IPS-18a (cell line): ENCODE results near the gene ZW10.
"Not testable (repeated sequence)": the region's sequence is repeated elsewhere in the genome, so short reads cannot be mapped to it uniquely, and the experiment has no call there.

ENCODE experiments used
- H3K27ac ChIP-seq: one replicate; pipeline ENCODE4 v1.5.1; 2013; ENCODE audit warnings: low read length
- H3K27me3 ChIP-seq: one replicate; pipeline ENCODE4 v1.6.1; 2013; ENCODE audit warnings: mild to moderate bottlenecking, low read length; ENCODE audit not compliant: control insufficient read depth, insufficient read depth
- H3K36me3 ChIP-seq: one replicate; pipeline ENCODE4 v1.6.1; 2013; ENCODE audit warnings: low read depth, low read length; ENCODE audit not compliant: control insufficient read depth
- H3K4me1 ChIP-seq: one replicate; pipeline ENCODE4 v1.6.1; 2013; ENCODE audit warnings: low read depth, low read length; ENCODE audit not compliant: control insufficient read depth
- H3K4me3 ChIP-seq: one replicate; pipeline ENCODE4 v1.5.1; 2013; ENCODE audit warnings: low read length
- H3K9ac ChIP-seq: one replicate; pipeline ENCODE4 v1.6.1; 2013; ENCODE audit warnings: mild to moderate bottlenecking, low read length, moderate library complexity
- H3K9me3 ChIP-seq: one replicate; pipeline ENCODE4 v1.6.1; 2013; ENCODE audit warnings: low read depth, low read length; ENCODE audit not compliant: control insufficient read depth

The ZW10 gene

GRCh38 chr11:113789016-113789415 is 15.5 kb upstream of the ZW10 start:
- not testable (repeated sequence) for H3K27me3 ChIP-seq

GRCh38 chr11:113782134-113782533 is 8.6 kb upstream of the ZW10 start:
- Histone ChIP-seq H3K36me3 (no peaks in the 10 kb centered on the region), H3K9ac (no peak overlapping the region), H3K4me3 (no peak overlapping the region), H3K27me3 (no peaks in the 10 kb centered on the region), H3K27ac (no peak overlapping the region), H3K4me1 (no peaks in the 10 kb centered on the region), H3K9me3 (no peaks in the 10 kb centered on the region)

More at GRCh38 chr11:113789016-113789415, 15.5 kb upstream of the ZW10 start:
- H3K4me1 ChIP-seq, H3K9me3 ChIP-seq, H3K36me3 ChIP-seq, H3K4me3 ChIP-seq, H3K27ac ChIP-seq, H3K9ac ChIP-seq: not testable (repeated sequence)

GRCh38 chr11:113781682-113782081 is 8.2 kb upstream of the ZW10 start:
- no peak overlapping the region for H3K27ac ChIP-seq
- no peaks in the 10 kb centered on the region for H3K9me3 ChIP-seq
- no peaks in the 10 kb centered on the region for H3K4me1 ChIP-seq
- H3K36me3 ChIP-seq = no peaks in the 10 kb centered on the region
- H3K4me3 ChIP-seq = no peak overlapping the region
- H3K27me3 ChIP-seq = no peaks in the 10 kb centered on the region
- H3K9ac ChIP-seq = no peak overlapping the region

- H3K27me3 ChIP-seq = peaks cover 12% of the 10 kb centered on the region
- no peak within 1 kb of the TSS for H3K27ac ChIP-seq
- H3K36me3 ChIP-seq = no peaks in the 10 kb centered on the region
- H3K9me3 ChIP-seq = no peaks in the 10 kb centered on the region
- no peak within 1 kb of the TSS for H3K9ac ChIP-seq
- H3K4me1 ChIP-seq = no peaks in the 10 kb centered on the region
- no peak within 1 kb of the TSS for H3K4me3 ChIP-seq
Observed at GRCh38 chr11:113779496-113779895, 6.0 kb upstream of the ZW10 start, which contains the start of gene CLDN25. TSS of gene CLDN25 (plus strand) at chr11:113779796. CDS start at chr11:113779796, 0 bp downstream.

GRCh38 chr11:113778111-113778910 is 4.8 kb upstream of the ZW10 start:
- no peaks in the 10 kb centered on the region for H3K4me1 ChIP-seq
- no peaks in the 10 kb centered on the region for H3K9me3 ChIP-seq
- peaks cover 12% of the 10 kb centered on the region for H3K27me3 ChIP-seq
- no peaks in the 10 kb centered on the region for H3K36me3 ChIP-seq
- no peak overlapping the region for H3K4me3 ChIP-seq
- no peak overlapping the region for H3K27ac ChIP-seq
- no peak overlapping the region for H3K9ac ChIP-seq

- H3K9ac ChIP-seq = peak overlapping the region; percentile 84
- H3K36me3 ChIP-seq = no peaks in the 10 kb centered on the region
- H3K27ac ChIP-seq = no peak overlapping the region
- H3K9me3 ChIP-seq = no peaks in the 10 kb centered on the region
- peaks cover 12% of the 10 kb centered on the region for H3K27me3 ChIP-seq
- H3K4me1 ChIP-seq = no peaks in the 10 kb centered on the region
- H3K4me3 ChIP-seq = peak overlapping the region; percentile 91
Observed at GRCh38 chr11:113774174-113774503, 647 bp upstream of the ZW10 start.

GRCh38 chr11:113773092-113773415 is 438 bp downstream of the ZW10 start:
- H3K36me3 ChIP-seq = peaks cover 9% of the 10 kb centered on the region
- H3K4me1 ChIP-seq = no peaks in the 10 kb centered on the region
- H3K27me3 ChIP-seq = peaks cover 12% of the 10 kb centered on the region
- peak overlapping the region; percentile 91 for H3K4me3 ChIP-seq
- peak overlapping the region; percentile 84 for H3K9ac ChIP-seq
- H3K9me3 ChIP-seq = no peaks in the 10 kb centered on the region
- peak overlapping the region; percentile 21 for H3K27ac ChIP-seq

GRCh38 chr11:113771964-113772363 is 1.5 kb downstream of the ZW10 start:
- Histone ChIP-seq H3K4me1 (no peaks in the 10 kb centered on the region), H3K9ac (no peak overlapping the region), H3K27ac (no peak overlapping the region), H3K4me3 (no peak overlapping the region), H3K27me3 (peaks cover 12% of the 10 kb centered on the region), H3K9me3 (no peaks in the 10 kb centered on the region), H3K36me3 (peaks cover 16% of the 10 kb centered on the region)

GRCh38 chr11:113764527-113765219 is 8.8 kb downstream of the ZW10 start:
- no peaks in the 10 kb centered on the region for H3K27me3 ChIP-seq
- no peak overlapping the region for H3K9ac ChIP-seq
- H3K4me1 ChIP-seq = no peaks in the 10 kb centered on the region
- H3K36me3 ChIP-seq = peaks cover 44% of the 10 kb centered on the region
- no peak overlapping the region for H3K27ac ChIP-seq
- no peaks in the 10 kb centered on the region for H3K9me3 ChIP-seq
- no peak overlapping the region for H3K4me3 ChIP-seq

- not testable (repeated sequence) for H3K4me1 ChIP-seq, H3K4me3 ChIP-seq, H3K27ac ChIP-seq, H3K9me3 ChIP-seq, H3K9ac ChIP-seq, H3K27me3 ChIP-seq
- H3K36me3 ChIP-seq = peaks cover 50% of the 10 kb centered on the region
Observed at GRCh38 chr11:113763040-113763439, 10.5 kb downstream of the ZW10 start.

GRCh38 chr11:113760241-113760640 is 13.3 kb downstream of the ZW10 start:
- Histone ChIP-seq H3K4me3 (no peak overlapping the region), H3K9me3 (no peaks in the 10 kb centered on the region), H3K27ac (no peak overlapping the region), H3K27me3 (no peaks in the 10 kb centered on the region), H3K4me1 (no peaks in the 10 kb centered on the region), H3K36me3 (peaks cover 55% of the 10 kb centered on the region), H3K9ac (no peak overlapping the region)

- no peaks in the 10 kb centered on the region for H3K4me1 ChIP-seq
- no peak overlapping the region for H3K27ac ChIP-seq
- no peaks in the 10 kb centered on the region for H3K9me3 ChIP-seq
- H3K9ac ChIP-seq = no peak overlapping the region
- H3K36me3 ChIP-seq = peaks cover 34% of the 10 kb centered on the region
- no peak overlapping the region for H3K4me3 ChIP-seq
- no peaks in the 10 kb centered on the region for H3K27me3 ChIP-seq
Observed at GRCh38 chr11:113752932-113753331, 20.6 kb downstream of the ZW10 start.
